GM12872 (cell line): ENCODE results near the gene CLUH.

Source experiments
- TF ChIP-seq, protein P1 (sequence below): IDR thresholded peaks from 3 replicates; pipeline ENCODE4 v1.5.1; 2011; ENCODE audit warnings: low read depth, mild to moderate bottlenecking, low read length, moderate library complexity; ENCODE audit not compliant: insufficient read depth

The CLUH gene

GRCh38 chr17:2716649-2717048, 5.1 kb upstream of the CLUH start:
- TF ChIP-seq, protein P1, sequence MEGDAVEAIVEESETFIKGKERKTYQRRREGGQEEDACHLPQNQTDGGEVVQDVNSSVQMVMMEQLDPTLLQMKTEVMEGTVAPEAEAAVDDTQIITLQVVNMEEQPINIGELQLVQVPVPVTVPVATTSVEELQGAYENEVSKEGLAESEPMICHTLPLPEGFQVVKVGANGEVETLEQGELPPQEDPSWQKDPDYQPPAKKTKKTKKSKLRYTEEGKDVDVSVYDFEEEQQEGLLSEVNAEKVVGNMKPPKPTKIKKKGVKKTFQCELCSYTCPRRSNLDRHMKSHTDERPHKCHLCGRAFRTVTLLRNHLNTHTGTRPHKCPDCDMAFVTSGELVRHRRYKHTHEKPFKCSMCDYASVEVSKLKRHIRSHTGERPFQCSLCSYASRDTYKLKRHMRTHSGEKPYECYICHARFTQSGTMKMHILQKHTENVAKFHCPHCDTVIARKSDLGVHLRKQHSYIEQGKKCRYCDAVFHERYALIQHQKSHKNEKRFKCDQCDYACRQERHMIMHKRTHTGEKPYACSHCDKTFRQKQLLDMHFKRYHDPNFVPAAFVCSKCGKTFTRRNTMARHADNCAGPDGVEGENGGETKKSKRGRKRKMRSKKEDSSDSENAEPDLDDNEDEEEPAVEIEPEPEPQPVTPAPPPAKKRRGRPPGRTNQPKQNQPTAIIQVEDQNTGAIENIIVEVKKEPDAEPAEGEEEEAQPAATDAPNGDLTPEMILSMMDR = no peak

DNA sequence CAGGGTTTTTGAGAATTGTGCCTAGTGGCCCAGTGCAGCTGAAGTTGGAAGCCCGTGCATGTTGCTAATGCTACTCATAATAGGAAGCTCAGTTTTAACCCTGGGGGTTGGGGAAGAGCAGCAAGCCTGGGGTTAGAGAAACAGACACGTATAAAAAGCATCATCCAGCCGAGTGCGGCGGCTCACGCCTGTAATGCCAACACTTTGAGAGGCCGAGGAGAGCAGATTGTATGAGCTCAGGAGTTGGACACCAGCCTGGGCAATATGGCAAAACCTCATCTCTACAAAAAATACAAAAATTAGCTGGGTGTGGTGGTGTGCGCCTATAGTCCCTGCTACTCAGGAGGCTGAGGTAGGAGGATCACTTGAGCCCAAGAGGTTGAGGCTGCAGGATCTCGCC, 2.3 kb upstream of the CLUH start:
- TF ChIP-seq, protein P1 = no peak

GRCh38 chr17:2712300-2713043, 908 bp upstream of the CLUH start:
- TF ChIP-seq, protein P1 = no peak

DNA sequence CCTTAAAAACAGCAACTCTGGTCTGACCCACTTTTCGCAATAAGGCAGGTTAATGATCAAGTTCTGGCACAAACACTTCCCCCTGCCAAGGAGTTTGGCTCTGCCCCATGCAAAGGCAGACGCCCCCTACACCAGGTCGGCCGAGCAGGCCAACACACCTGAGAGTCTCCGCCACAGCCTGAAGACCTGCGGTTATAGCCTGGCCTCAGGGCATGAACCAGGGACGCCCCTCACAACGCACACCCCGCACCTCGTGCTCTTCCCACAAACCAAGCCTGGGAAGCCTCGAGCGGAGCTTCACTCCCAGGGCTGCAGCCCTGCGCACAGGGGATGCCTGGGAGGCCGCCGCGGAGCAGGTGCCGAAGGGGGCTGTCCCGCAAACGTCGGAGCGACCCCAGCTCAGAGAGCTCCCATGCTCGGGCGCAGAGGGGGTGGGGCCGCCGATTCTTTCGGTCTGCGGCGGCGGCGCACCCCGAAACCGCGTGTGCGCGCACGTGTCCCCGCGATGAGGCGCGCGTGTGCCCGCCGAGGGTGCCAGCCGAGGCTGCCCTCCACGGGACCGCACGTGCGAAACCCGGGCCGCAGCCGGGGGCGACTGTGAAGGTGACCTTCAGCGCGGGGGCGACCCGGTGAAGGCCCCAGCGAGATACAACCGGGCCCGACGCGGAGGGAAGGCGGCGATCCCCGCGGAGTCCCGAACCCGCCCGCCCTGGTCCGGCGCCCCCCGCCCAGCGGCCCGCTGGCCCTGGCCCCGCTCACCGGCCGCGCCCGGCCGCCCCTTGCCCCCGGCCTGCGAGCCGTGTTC, 559 bp downstream of the CLUH start:
- TF ChIP-seq, protein P1 = 0 out of 3 replicates have a peak, but pooled peaks have one; percentile 3

DNA sequence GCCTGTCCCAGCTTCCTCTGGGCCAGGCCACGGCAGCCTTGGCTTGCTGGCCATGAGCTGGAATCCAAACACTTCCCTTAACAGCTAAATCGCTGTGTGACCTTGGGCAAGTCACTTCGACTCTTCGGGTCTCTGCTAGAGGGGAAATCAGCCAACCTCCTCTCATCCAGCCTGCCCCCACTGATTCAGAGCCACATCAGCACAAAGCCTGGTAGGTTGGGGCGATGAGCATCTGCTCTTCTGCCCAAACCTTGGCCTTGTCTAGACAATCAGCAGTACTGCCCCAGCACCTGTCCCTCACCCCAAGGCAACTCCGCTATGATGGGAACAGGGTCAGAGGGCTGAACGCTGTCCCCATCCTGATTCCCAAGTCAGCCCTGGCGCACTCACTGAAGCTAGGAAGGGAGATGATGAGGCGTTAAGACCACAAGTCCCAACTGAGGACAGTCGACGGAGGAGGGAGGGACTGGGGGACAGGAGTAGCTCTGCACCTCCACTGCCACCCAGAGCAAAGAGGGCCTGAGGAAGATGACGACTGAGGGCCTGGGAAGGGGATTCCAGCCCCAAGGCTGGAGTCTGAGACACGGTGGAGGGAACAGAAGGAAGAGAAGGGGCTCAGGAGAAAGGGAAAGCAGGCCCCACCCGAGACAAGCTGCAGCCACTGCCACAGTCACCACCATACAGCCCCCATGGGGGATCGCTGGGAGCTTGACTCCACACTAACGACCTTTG, 1.3 kb downstream of the CLUH start:
- TF ChIP-seq, protein P1 = no peak

DNA sequence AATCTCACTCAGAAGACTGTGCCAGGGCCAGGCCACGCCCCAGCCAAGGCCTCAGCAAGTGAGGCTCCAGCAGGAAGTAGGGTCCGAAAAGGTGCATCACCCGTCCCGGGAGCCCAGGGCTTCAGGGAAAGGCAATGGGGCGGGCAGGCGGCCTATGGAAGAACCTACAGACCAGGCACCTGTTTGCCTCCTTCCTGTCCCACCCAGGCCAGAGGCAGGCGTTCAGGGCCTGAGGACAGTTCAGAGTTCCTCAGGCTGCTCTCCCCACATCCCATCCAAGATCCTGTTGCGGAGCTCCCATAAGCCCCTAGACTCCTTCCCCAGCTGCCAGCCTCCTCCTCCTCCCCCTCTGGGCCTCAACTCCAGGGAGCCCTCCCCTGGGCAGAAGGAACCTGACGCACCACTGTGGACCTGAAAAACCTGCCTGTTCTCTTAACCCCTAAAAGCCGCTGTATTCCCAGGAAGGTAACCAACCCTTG, 2.3 kb downstream of the CLUH start:
- TF ChIP-seq, protein P1 = no peak
